GM12892 (cell line): ENCODE measurements around the gene RPS23.

Source experiments
- DNase-seq: peaks from one replicate; pipeline ENCODE4 v3.0.0; 2011; ENCODE audit not compliant: insufficient read length
- FAIRE-seq: peaks from 2 replicates; lab custom pipeline; 2011; peaks lifted over from hg19 to GRCh38; lab: Jason Lieb, UNC
- POLR2A ChIP-seq: IDR thresholded peaks from 2 replicates; pipeline ENCODE4 v1.6.1; 2011; ENCODE audit warnings: low read depth, low read length, control low read depth
- POLR2AphosphoS5 ChIP-seq: IDR thresholded peaks from 2 replicates; pipeline ENCODE4 v1.6.1; 2011; ENCODE audit warnings: low read depth, low read length, control low read depth
- TAF1 ChIP-seq: IDR thresholded peaks from 2 replicates; pipeline ENCODE4 v1.6.1; 2011; ENCODE audit warnings: low read depth, mild to moderate bottlenecking, control low read depth, low read length, borderline replicate concordance

RPS23 gene

DNA sequence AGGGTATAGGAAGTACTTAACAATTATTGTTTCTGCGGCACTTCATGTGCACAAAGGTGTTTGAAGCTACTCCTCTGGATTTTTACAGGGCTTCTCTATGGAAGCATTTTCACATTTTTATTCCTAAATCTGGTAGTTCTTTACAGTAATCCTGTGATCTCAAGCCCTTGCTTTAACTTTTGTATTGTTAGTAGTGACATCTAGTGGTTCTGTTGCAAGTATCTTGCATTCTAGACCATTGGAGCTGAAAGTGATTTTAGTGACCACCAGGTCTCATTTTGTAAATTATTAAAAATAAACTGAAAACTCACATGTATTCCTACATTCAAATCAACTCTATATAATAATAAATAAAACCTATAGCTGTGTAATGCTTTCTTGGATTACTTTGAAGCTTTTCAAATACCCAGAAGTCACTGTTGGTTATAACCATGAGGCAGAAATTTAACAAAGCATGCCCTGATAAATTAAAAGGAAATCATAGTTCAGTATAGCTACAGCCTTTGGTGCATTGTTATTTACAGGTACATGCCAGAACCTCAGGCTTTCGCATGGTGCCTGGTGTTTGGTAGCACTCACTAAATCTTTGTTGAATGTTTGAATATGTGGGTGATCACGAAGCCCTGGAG lies 18.9 kb downstream of the RPS23 start:
- no peak for FAIRE-seq
- no peak for DNase-seq
- no peak for TF ChIP-seq POLR2A
- no peak for TF ChIP-seq POLR2AphosphoS5
- TF ChIP-seq TAF1 = no peak

DNA sequence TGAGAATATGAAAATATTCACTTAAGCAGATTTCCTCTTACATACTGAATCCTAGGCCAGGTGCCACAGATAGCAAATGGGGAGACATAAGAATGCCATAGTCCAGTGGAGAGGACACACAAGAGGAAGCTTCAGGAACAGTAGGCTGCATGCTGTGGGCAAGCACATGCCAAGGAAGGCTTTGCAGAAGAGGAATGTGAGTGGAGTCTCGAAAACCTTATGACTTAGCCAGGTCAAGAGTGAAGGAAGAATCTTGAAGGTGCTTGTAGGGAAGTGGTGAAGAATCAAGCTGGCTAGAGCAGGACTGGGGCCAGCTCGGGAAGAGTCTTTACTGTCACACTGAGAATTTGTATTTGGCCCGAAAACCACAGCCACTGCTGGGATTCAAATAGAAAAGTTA lies 20.4 kb downstream of the RPS23 start:
- no peak for DNase-seq
- no peak for TF ChIP-seq POLR2AphosphoS5
- TF ChIP-seq POLR2A = no peak
- TF ChIP-seq TAF1 = no peak
- no peak for FAIRE-seq

DNA sequence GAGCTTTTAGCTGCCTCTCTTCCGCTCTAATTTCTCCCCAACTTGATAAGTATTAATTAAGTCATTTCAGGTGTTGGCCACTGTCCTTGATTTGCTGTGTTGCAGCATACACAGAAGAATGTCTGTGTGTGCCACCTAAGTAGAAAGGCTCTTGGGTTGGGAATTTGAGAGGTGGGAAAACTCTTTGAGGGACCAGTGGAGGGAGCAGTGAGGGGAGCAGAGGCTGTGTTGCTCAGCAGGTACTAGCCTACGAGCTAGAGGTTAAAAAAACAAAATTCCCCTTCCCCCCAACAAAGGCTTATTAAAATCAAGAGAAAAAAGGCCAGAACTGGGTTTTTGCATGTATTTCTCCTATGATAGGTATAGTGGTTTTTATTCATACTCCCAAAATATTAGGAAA lies 20.9 kb downstream of the RPS23 start:
- TF ChIP-seq POLR2A (no peak), TAF1 (no peak), POLR2AphosphoS5 (no peak)
- no peak for FAIRE-seq
- no peak for DNase-seq

DNA sequence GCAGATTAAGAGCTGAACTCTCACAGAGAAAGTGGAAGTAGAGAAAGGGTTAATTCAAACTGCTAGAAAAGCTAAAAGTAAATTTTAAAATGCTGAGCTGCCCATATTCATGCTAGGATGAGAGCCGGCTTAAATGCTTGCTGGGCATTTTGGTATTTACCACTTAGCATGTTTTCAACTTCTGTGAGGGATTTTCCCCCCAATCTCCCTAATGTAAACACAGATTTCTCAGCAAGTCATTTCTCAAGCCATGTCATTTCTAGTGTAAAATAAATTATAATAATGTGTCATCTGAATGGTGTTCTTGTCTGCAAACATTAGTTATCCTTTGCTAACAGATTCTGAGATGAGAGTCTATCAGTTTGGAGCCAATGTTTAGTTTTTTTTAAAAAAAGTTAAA lies 22.3 kb downstream of the RPS23 start:
- no peak for FAIRE-seq
- TF ChIP-seq POLR2AphosphoS5 (no peak), POLR2A (no peak), TAF1 (no peak)
- DNase-seq = no peak

DNA sequence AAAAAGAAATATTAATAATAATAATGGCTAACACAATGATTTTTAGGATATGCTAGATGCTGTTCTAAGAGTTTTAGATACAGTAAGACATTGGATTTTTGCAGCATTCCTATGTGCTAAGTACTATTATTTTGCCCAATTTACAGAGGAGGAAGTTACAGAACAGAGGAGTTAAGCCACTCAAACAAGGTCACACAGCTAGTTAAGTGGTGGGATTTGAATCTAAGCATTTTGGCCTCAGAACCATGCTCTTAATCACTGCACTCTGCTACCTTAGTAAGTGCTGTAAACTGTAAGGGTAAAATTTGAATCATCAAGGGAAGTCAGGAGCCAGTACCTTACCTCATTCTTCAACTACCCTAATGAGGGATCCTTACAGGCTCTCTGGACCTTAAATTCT lies 25.4 kb downstream of the RPS23 start:
- FAIRE-seq (no peak), DNase-seq (no peak)
- no peak for TF ChIP-seq TAF1
- TF ChIP-seq POLR2A = no peak
- no peak for TF ChIP-seq POLR2AphosphoS5

DNA sequence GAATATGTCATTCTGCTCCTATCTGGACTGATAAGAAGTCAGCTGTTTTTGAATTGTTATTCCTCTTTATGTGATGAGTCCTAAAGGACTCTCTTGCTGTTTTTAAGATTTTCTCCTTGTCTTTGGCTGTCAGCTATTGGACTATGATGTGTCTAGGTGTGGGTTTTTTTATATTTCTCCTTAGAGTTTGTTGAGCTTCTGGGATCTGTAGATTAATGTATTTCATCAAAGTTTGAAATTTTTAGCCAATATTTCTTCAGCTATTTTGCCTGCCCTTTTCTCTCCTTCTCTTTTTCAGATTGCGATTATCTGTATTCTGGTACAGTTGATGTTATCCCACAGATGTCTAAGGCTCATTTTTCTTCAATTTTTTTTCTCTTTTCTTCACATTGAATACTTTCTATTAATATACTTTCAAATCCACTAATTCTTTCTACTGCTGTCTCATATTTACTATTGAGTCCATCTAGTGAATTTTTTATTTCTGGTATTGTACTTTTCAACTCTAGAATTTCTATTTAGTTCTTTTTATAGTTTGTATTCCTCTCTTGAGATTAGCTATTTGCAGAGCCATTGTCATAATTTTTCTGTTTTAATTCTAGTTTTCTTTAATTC lies 31.1 kb downstream of the RPS23 start:
- no peak for DNase-seq
- TF ChIP-seq TAF1 (no peak), POLR2A (no peak), POLR2AphosphoS5 (no peak)
- no peak for FAIRE-seq

DNA sequence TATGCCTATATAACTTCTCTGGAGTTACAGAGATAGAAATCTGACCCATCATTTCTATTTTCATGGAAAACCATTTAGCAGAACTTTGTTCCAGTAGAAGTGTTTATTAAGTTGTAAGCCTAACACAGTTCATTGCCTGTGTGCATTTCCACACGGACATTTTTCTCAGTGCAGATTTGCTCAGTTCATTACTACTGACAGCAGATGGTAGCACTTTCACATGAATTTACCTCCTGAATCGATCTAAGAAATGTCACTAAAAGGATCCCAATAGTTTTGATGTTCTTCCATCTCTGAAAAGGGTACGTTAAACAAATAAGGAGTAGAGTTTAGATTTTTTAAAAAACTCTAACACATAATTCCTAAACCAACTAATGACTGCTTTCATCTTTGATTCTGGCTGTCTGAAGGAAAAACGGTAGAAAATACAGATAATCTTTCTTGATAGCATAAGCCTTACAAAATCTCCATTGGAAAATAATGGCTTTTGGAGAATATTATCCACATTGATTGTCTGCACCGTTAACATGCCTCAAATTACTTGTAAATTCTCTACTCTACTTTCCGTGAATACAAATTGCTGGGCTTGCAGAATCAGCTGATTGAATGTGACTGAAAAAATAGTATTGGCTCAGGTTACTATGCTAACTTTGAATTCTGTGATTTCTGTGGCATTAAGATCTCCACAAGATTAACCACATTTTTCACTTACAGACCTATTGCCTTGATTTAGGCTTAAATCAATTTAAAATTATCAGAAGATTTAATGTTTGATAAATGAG lies 33.1 kb downstream of the RPS23 start:
- no peak for DNase-seq
- no peak for FAIRE-seq
- TF ChIP-seq POLR2AphosphoS5 (no peak), TAF1 (no peak), POLR2A (no peak)

- FAIRE-seq (no peak), DNase-seq (no peak)
- TF ChIP-seq POLR2AphosphoS5 = no peak
- no peak for TF ChIP-seq TAF1
- TF ChIP-seq POLR2A = no peak
Measured at GRCh38 chr5:82244151-82244550, 34.0 kb downstream of the RPS23 start.

- no peak for DNase-seq
- no peak for TF ChIP-seq POLR2AphosphoS5
- FAIRE-seq = no peak
Measured at GRCh38 chr5:82234885-82235284, 43.3 kb downstream of the RPS23 start.

- DNase-seq (peak; percentile 19), FAIRE-seq (peak; percentile 91)
- TF ChIP-seq POLR2AphosphoS5 (no peak), TAF1 (no peak), POLR2A (no peak)
Measured at GRCh38 chr5:82225525-82226172, 52.5 kb downstream of the RPS23 start.
